GM12878 (cell line): ENCODE results near the gene ZNF407. TPM values are rescaled to one million over a fixed set of nuclear protein-coding genes. Genes with fewer than 3 reads are reported as not detected.

ENCODE experiments used
- ATAC-seq: fragments of 200-7000 bp; cut with Tn5 transposase; 3 replicates; pipeline ENCODE4 v1.9.1; 2020; ENCODE audit warnings: mild to moderate bottlenecking, moderate library complexity
- BruUV-seq: library from RNA; stranded (reverse); fragments of 400-500 nt; replicated peaks from 2 replicates; lab custom pipeline; 2021; lab: Mats Ljungman, UMichigan
- CTCF ChIA-PET: fragments of 300-600 bp; sonication (Branson Sonifier 250); formaldehyde crosslinking; extraction: SDS; loops from one replicate; lab custom pipeline; 2021; ENCODE audit warnings: inconsistent platforms; lab: Yijun Ruan, JAX
- POLR2A ChIA-PET: fragments of 350-600 bp; formaldehyde crosslinking; extraction: SDS; loops from one replicate; lab custom pipeline; 2021; ENCODE audit warnings: inconsistent platforms; lab: Charles Lee
- RAD21 ChIA-PET: fragments of 300-600 bp; sonication (Branson Sonifier 250); formaldehyde crosslinking; loops from one replicate; lab custom pipeline; 2023; ENCODE audit warnings: antibody characterized with exemption; ENCODE audit not compliant: unreplicated experiment; lab: Charles Lee
- SMC1A ChIA-PET: fragments of 300-600 bp; sonication (Branson Sonifier 250); formaldehyde crosslinking; loops from one replicate; lab custom pipeline; 2023; ENCODE audit not compliant: unreplicated experiment, uncharacterized antibody; lab: Charles Lee
- DNase-seq: peaks from one replicate; pipeline ENCODE4 v3.0.0-alpha.2; 2011; ENCODE audit warnings: low read depth, low spot score
- FAIRE-seq: peaks from 3 replicates; lab custom pipeline; 2011; peaks lifted over from hg19 to GRCh38; lab: Jason Lieb, UNC
- H2AFZ ChIP-seq: 2 replicates; pipeline ENCODE4 v1.6.0; 2011; ENCODE audit warnings: low read depth, low read length, control low read depth; ENCODE audit not compliant: control insufficient read depth
- H3K27ac ChIP-seq: 2 replicates; pipeline ENCODE4 v1.5.1; 2011; ENCODE audit warnings: control low read depth; ENCODE audit not compliant: control insufficient read depth, insufficient read depth
- H3K27me3 ChIP-seq, 2 experiments: replicated peaks in 1 of 2; 2 replicates each; pipeline versions ENCODE4 v1.6.0 to v1.6.1; 2011; ENCODE audit warnings: low read length in 1 of 2; ENCODE audit not compliant: control insufficient read depth in 2 of 2, insufficient read depth in 2 of 2
- H3K36me3 ChIP-seq, 2 experiments: 2 replicates each; pipeline ENCODE4 v1.5.1; 2011; ENCODE audit warnings: low read length in 1 of 2; ENCODE audit not compliant: control insufficient read depth in 2 of 2, insufficient read depth in 2 of 2
- H3K4me1 ChIP-seq: 2 replicates; pipeline ENCODE4 v1.6.1; 2011; ENCODE audit warnings: mild to moderate bottlenecking, low read length, moderate library complexity, mixed read lengths; ENCODE audit not compliant: control insufficient read depth, insufficient read depth
- H3K4me2 ChIP-seq: 2 replicates; pipeline ENCODE4 v1.6.0; 2011; ENCODE audit warnings: control low read depth; ENCODE audit not compliant: control insufficient read depth, insufficient read depth
- H3K4me3 ChIP-seq: fragments of 200-600 bp; sonication (generic); 2 replicates; pipeline ENCODE4 v1.5.1; 2016
- H3K79me2 ChIP-seq: 2 replicates; pipeline ENCODE4 v1.6.0; 2011; ENCODE audit warnings: low read length; ENCODE audit not compliant: control insufficient read depth, insufficient read depth
- H3K9ac ChIP-seq: 2 replicates; pipeline ENCODE4 v1.8.0; 2011; ENCODE audit warnings: low read length, control low read depth, mixed read lengths; ENCODE audit not compliant: control insufficient read depth, insufficient read depth
- H3K9me3 ChIP-seq: replicated peaks from 3 replicates; pipeline ENCODE4 v1.5.1; 2011; ENCODE audit warnings: mild to moderate bottlenecking, low read length; ENCODE audit not compliant: control insufficient read depth, insufficient read depth
- H4K20me1 ChIP-seq: 2 replicates; pipeline ENCODE4 v1.6.0; 2011; ENCODE audit not compliant: control insufficient read depth, insufficient read depth
- BCLAF1 ChIP-seq: fragments of 450-650 bp; IDR thresholded peaks from 2 replicates; pipeline ENCODE4 v1.6.1; 2017; ENCODE audit warnings: antibody characterized with exemption, mild to moderate bottlenecking, moderate library complexity
- CTCF ChIP-seq, 3 experiments: IDR thresholded peaks in 2 of 3; conservative IDR thresholded peaks in 1 of 3; 2 replicates each; pipeline ENCODE4 v1.5.1; 2011; ENCODE audit warnings: low read depth in 3 of 3, low read length in 3 of 3, mild to moderate bottlenecking in 3 of 3, control low read depth in 2 of 3, moderate library complexity in 2 of 3, inconsistent platforms in 1 of 3, mixed read lengths in 1 of 3; ENCODE audit not compliant: control insufficient read depth in 2 of 3, insufficient read depth in 1 of 3; ENCODE audit errors: extremely low read depth in 1 of 3
- HCFC1 ChIP-seq: fragments of 150-350 bp; IDR thresholded peaks from 2 replicates; pipeline ENCODE4 v1.6.1; 2014; ENCODE audit warnings: low read length
- JUNB ChIP-seq: IDR thresholded peaks from 2 replicates; pipeline ENCODE4 v1.6.1; 2016; ENCODE audit warnings: antibody characterized with exemption, mild to moderate bottlenecking
- MTA2 ChIP-seq: fragments of 450-650 bp; IDR thresholded peaks from 2 replicates; pipeline ENCODE4 v1.6.1; 2016; ENCODE audit warnings: low read depth, mild to moderate bottlenecking, moderate library complexity
- PBX3 ChIP-seq: IDR thresholded peaks from 2 replicates; pipeline ENCODE4 v1.6.1; 2011; ENCODE audit warnings: mild to moderate bottlenecking, low read depth, low read length, moderate library complexity; ENCODE audit not compliant: insufficient replicate concordance
- STAT3 ChIP-seq: IDR thresholded peaks from 2 replicates; pipeline ENCODE4 v1.6.1; 2011; ENCODE audit warnings: low read depth, low read length, improper control_type of control experiment
- USF2 ChIP-seq: IDR thresholded peaks from 2 replicates; pipeline ENCODE4 v1.6.1; 2011; ENCODE audit warnings: low read depth, low read length, improper control_type of control experiment, borderline replicate concordance
- WRNIP1 ChIP-seq: IDR thresholded peaks from 2 replicates; pipeline ENCODE4 v1.6.1; 2011; ENCODE audit warnings: low read depth, low read length, improper control_type of control experiment, borderline replicate concordance
- ZNF24 ChIP-seq: fragments of 450-650 bp; IDR thresholded peaks from 2 replicates; pipeline ENCODE4 v1.6.1; 2017; ENCODE audit warnings: antibody characterized with exemption, mild to moderate bottlenecking
- ZNF274 ChIP-seq: IDR thresholded peaks from one replicate; pipeline ENCODE4 v1.8.0; 2011; ENCODE audit not compliant: insufficient read length, insufficient read depth
- WGBS: methylation state at CpG from one replicate; pipeline ENCODE4 v1.1.6; 2016; ENCODE audit warnings: low lambda C conversion rate; ENCODE audit not compliant: insufficient replicate concordance, insufficient coverage; ENCODE audit errors: missing lambda C conversion rate; 5-methylcytosine and 5-hydroxymethylcytosine counted together
- in situ Hi-C: fragments of 300-500 bp; cut with MboI; formaldehyde crosslinking; loops from 9 replicates; pipeline ENCODE4 v1.14.3; 2018; ENCODE audit warnings: mixed read lengths
- intact Hi-C: fragments of 100-400 bp; cut with micrococcal nuclease; formaldehyde crosslinking; loops from one replicate; pipeline ENCODE4 v1.14.2; 2022; ENCODE audit not compliant: unreplicated experiment
- polyA plus RNA-seq, 11 experiments: library from polyadenylated mRNA; depleted of rRNA in 4 of 11; unstranded in 6 of 11; stranded (reverse) in 5 of 11; fragments of >200 nt; fragmentation: Nextera tagmentation in 4 of 11; fragmentation: Illumina TruSeq in 1 of 11; extraction: Ambion mirVana in 4 of 11; extraction: Trizol in 1 of 11; gene quantifications; 1 replicate in 1 of 11; 2 replicates in 10 of 11; pipeline versions ENCODE4 v1.2.1 to v1.2.3, GENCODE V29; 2011 to 2016; ENCODE audit warnings: inconsistent platforms in 2 of 11, missing spikeins in 2 of 11, low read depth in 1 of 11
- total RNA-seq, 4 experiments: library from RNA; depleted of rRNA in 3 of 4; stranded (reverse); fragments of >200 nt in 3 of 4; fragmentation: Illumina TruSeq in 1 of 4; extraction: Trizol in 1 of 4; gene quantifications; 2 replicates each; pipeline versions ENCODE4 v1.2.1 to v1.2.3, GENCODE V29; 2013 to 2021

ZNF407 gene
- total and polyA plus RNA-seq, 10 of the 15 experiments (the other 5 are each of a cell fraction or from before 2014, with no cell fraction given) = 0.69 to 11.6 (median 5.3) TPM

GRCh38 chr18:74832381-74832780 is 234.7 kb downstream of the ZNF407 start (continued):
- TF ChIP-seq JUNB = no peak

- Histone ChIP-seq H3K9me3 (no peaks in the 10 kb centered on the region), H4K20me1 (no peaks in the 10 kb centered on the region), H3K4me2 (no peak overlapping the region), H3K27me3 (no peaks in the 10 kb centered on the region), H3K9ac (no peak overlapping the region), H3K27ac (no peak overlapping the region), H2AFZ (no peak overlapping the region), H3K79me2 (no peaks in the 10 kb centered on the region), H3K4me3 (no peak overlapping the region), H3K36me3 (no peaks in the 10 kb centered on the region), H3K4me1 (no peaks in the 10 kb centered on the region)
- no TSS peak for BruUV-seq
- POLR2A ChIA-PET = no interaction called here
- DNase-seq (no peak), ATAC-seq (no peak), FAIRE-seq (no peak)
- TF ChIP-seq STAT3 = no peak
- TF ChIP-seq PBX3 = no peak
- no peak for TF ChIP-seq CTCF (IDR thresholded peaks at IDR 0.05 in 2 of 3, conservative IDR thresholded peaks at IDR 0.05 in 1 of 3; ENCODE audit: control insufficient read depth in 2 of 3, extremely low read depth in 1 of 3, insufficient read depth in 1 of 3, low read depth in 3 of 3, low read length in 3 of 3)
- TF ChIP-seq ZNF274 = no peak
- TF ChIP-seq BCLAF1 = no peak
- TF ChIP-seq ZNF24 = no peak
- no peak for TF ChIP-seq MTA2
- TF ChIP-seq WRNIP1 = no peak
- TF ChIP-seq USF2 = no peak
- TF ChIP-seq HCFC1 = no peak
- RAD21 ChIA-PET = no interaction called here
- in situ Hi-C loops = no loop called here
- SMC1A ChIA-PET = interaction anchor here (0.5 to 1.3 kb wide), 2 partner anchors 115 to 180 kb away, joined by 3 read pairs; no protein-coding TSS in a partner anchor
- intact Hi-C loops = no loop called here
- WGBS = 96% methylated on average over 1 of the region's 1 CpG
- CTCF ChIA-PET = no interaction called here
Observed at GRCh38 chr18:74832999-74833398, 235.3 kb downstream of the ZNF407 start.
